CD4-positive, alpha-beta T cell (primary cell): Measurements from ENCODE around the gene ALDH1L2. TPM values are rescaled to one million over a fixed set of nuclear protein-coding genes. Genes with fewer than 3 reads are reported as not detected.

Experiments used
- ATAC-seq: fragments of 200-7000 bp; cut with Tn5 transposase; one replicate; pipeline ENCODE4 v1.10.0; 2022; ENCODE audit warnings: mild to moderate bottlenecking; ENCODE audit not compliant: poor library complexity
- CTCF ChIA-PET: fragments of 350-600 bp; sonication (Branson Sonifier 250); formaldehyde crosslinking; loops from one replicate; lab custom pipeline; 2021; ENCODE audit warnings: antibody characterized with exemption, inconsistent platforms; lab: Charles Lee
- POLR2A ChIA-PET: fragments of 350-600 bp; sonication (Branson Sonifier 250); formaldehyde crosslinking; loops from one replicate; lab custom pipeline; 2021; ENCODE audit warnings: antibody characterized with exemption, inconsistent platforms; lab: Charles Lee
- DNase-seq, 14 experiments: peaks; one replicate each; pipeline ENCODE4 v3.0.0-alpha.2; 2013 to 2020; ENCODE audit warnings: mixed read lengths in 2 of 14
- H3K27ac ChIP-seq, 2 donors: one replicate each; pipeline versions ENCODE4 v1.5.1 to v1.7.0; 2013; ENCODE audit warnings: low read length in 2 of 2, low read depth in 1 of 2, mild to moderate bottlenecking in 1 of 2
- H3K27me3 ChIP-seq, 2 experiments: 1 replicate in 1 of 2; 2 replicates in 1 of 2; pipeline versions ENCODE4 v1.6.1 to v1.7.0; 2013; ENCODE audit warnings: low read length in 2 of 2, control low read depth in 1 of 2, mild to moderate bottlenecking in 1 of 2, moderate library complexity in 1 of 2; ENCODE audit not compliant: insufficient read depth in 2 of 2, control insufficient read depth in 1 of 2
- H3K36me3 ChIP-seq: one replicate; pipeline ENCODE4 v1.6.1; 2013; ENCODE audit warnings: low read length, control low read depth; ENCODE audit not compliant: insufficient read depth
- H3K4me1 ChIP-seq: one replicate; pipeline ENCODE4 v1.6.1; 2013; ENCODE audit warnings: low read length, control low read depth; ENCODE audit not compliant: insufficient read depth
- H3K4me3 ChIP-seq: one replicate; pipeline ENCODE4 v1.5.1; 2013; ENCODE audit warnings: mild to moderate bottlenecking, low read length, moderate library complexity
- H3K9me3 ChIP-seq, 2 experiments: 1 replicate in 1 of 2; 2 replicates in 1 of 2; pipeline versions ENCODE4 v1.6.1 to v1.7.0; 2013; ENCODE audit warnings: low read length in 2 of 2, mild to moderate bottlenecking in 2 of 2, control low read depth in 1 of 2, moderate library complexity in 1 of 2; ENCODE audit not compliant: control insufficient read depth in 1 of 2, insufficient read depth in 1 of 2
- H3K27ac Mint-ChIP-seq: one replicate; pipeline ENCODE4 v1.8.0; 2020; ENCODE audit warnings: mixed read lengths
- H3K27me3 Mint-ChIP-seq: one replicate; pipeline ENCODE4 v1.8.0; 2021; ENCODE audit warnings: mixed read lengths
- H3K36me3 Mint-ChIP-seq: one replicate; pipeline ENCODE4 v1.8.0; 2021; ENCODE audit warnings: low read depth, mixed read lengths
- H3K4me1 Mint-ChIP-seq: one replicate; pipeline ENCODE4 v1.8.0; 2021; ENCODE audit warnings: low read depth, mixed read lengths
- H3K4me3 Mint-ChIP-seq: one replicate; pipeline ENCODE4 v1.8.0; 2020; ENCODE audit warnings: mild to moderate bottlenecking, mixed read lengths
- H3K9me3 Mint-ChIP-seq: one replicate; pipeline ENCODE4 v1.8.0; 2020; ENCODE audit warnings: mixed read lengths
- intact Hi-C, 2 experiments: fragments of 100-400 bp; cut with DNase I in 1 of 2; cut with micrococcal nuclease in 1 of 2; formaldehyde crosslinking; loops; one replicate each; pipeline versions ENCODE4 v1.15.1 to v1.9.0; 2023 to 2025; cut with DNase I, micrococcal nuclease
- total RNA-seq, 174 experiments: library from RNA in 2 of 174; stranded (reverse) in 2 of 174; gene quantifications; one replicate each; pipeline ENCODE4 v1.2.3 and lab custom pipeline; 2021 to 2026
- TF ChIP-seq, protein P1 (sequence below): fragments of 200-600 bp; IDR thresholded peaks from one replicate; pipeline ENCODE4 v1.8.0; 2022; ENCODE audit warnings: antibody characterized with exemption, mild to moderate bottlenecking

ALDH1L2 gene
- total RNA-seq, 2 experiments from 2014 or later = 0.03 TPM; not detected in 1

GRCh38 chr12:105104762-105105161 lies 20.5 kb upstream of the ALDH1L2 start:
- no peaks in the 10 kb centered on the region for H3K9me3 Mint-ChIP-seq
- intact Hi-C loops = loop anchor here in 1 of 2 experiments (5.0 to 10.0 kb wide), 8 partner anchors 128 to 1988 kb away; partner anchors contain the start of genes C12orf75, CRY1, EID3 and HCFC2
- DNase-seq (no peak), ATAC-seq (no peak)
- H3K36me3 Mint-ChIP-seq = peaks cover 16% of the 10 kb centered on the region
- ChIA-PET POLR2A (no interaction called here), CTCF (no interaction called here)
- no peak overlapping the region for H3K4me3 Mint-ChIP-seq
- TF ChIP-seq, protein P1, sequence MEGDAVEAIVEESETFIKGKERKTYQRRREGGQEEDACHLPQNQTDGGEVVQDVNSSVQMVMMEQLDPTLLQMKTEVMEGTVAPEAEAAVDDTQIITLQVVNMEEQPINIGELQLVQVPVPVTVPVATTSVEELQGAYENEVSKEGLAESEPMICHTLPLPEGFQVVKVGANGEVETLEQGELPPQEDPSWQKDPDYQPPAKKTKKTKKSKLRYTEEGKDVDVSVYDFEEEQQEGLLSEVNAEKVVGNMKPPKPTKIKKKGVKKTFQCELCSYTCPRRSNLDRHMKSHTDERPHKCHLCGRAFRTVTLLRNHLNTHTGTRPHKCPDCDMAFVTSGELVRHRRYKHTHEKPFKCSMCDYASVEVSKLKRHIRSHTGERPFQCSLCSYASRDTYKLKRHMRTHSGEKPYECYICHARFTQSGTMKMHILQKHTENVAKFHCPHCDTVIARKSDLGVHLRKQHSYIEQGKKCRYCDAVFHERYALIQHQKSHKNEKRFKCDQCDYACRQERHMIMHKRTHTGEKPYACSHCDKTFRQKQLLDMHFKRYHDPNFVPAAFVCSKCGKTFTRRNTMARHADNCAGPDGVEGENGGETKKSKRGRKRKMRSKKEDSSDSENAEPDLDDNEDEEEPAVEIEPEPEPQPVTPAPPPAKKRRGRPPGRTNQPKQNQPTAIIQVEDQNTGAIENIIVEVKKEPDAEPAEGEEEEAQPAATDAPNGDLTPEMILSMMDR = no peak
- Histone ChIP-seq H3K27ac (no peak overlapping the region), H3K4me3 (no peak overlapping the region), H3K27me3 (peaks cover 4 to 9% of the 10 kb centered on the region in 2 experiments), H3K9me3 (no peaks in the 10 kb centered on the region), H3K4me1 (peaks cover 12% of the 10 kb centered on the region), H3K36me3 (no peaks in the 10 kb centered on the region)
- H3K4me1 Mint-ChIP-seq = peaks cover 27% of the 10 kb centered on the region
- H3K27ac Mint-ChIP-seq = no peak overlapping the region
- H3K27me3 Mint-ChIP-seq = peaks cover 42% of the 10 kb centered on the region

GRCh38 chr12:105102673-105103072 lies 18.4 kb upstream of the ALDH1L2 start:
- H3K4me3 ChIP-seq = no peak overlapping the region
- no peaks in the 10 kb centered on the region for H3K9me3 ChIP-seq
- ATAC-seq (no peak), DNase-seq (no peak)
- no peaks in the 10 kb centered on the region for H3K9me3 Mint-ChIP-seq
- H3K36me3 ChIP-seq = no peaks in the 10 kb centered on the region
- peaks cover 8% of the 10 kb centered on the region for H3K36me3 Mint-ChIP-seq
- no peak overlapping the region for H3K4me3 Mint-ChIP-seq
- no peak overlapping the region for H3K27ac ChIP-seq
- peaks cover 4 to 12% of the 10 kb centered on the region in 2 experiments for H3K27me3 ChIP-seq
- intact Hi-C loops = loop anchor here in 1 of 2 experiments (5.0 to 10.0 kb wide), 2 partner anchors 960 to 1038 kb away; partner anchors contain the start of gene HCFC2
- peaks cover 10% of the 10 kb centered on the region for H3K4me1 Mint-ChIP-seq
- no peak overlapping the region for H3K27ac Mint-ChIP-seq
- POLR2A ChIA-PET = no interaction called here
- H3K27me3 Mint-ChIP-seq = peaks cover 43% of the 10 kb centered on the region
- peaks cover 4% of the 10 kb centered on the region for H3K4me1 ChIP-seq
- CTCF ChIA-PET = no interaction called here
- TF ChIP-seq, protein P1 = no peak

DNA sequence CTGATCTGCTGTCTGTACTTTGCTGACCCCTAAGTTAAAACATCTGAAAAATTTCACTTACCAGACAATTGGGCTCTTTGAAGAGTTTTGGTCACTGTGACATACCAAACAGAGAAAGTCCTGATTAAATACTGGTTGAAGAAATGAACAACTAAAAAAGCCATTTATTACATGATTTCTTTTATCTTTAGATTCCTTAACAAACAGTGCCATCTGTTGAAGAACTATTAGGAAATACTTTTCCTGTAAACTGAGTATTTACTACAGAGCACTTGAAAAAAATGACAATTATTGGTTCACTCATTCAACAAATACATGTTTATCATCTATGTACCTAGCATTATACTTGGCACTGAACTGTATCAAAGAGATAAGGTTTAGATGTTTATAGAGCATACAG lies 16.7 kb upstream of the ALDH1L2 start:
- peaks cover 39% of the 10 kb centered on the region for H3K27me3 Mint-ChIP-seq

More for the DNA sequence above, 16.7 kb upstream of the ALDH1L2 start:
- Histone ChIP-seq H3K27me3 (peaks cover 4 to 9% of the 10 kb centered on the region in 2 experiments), H3K4me1 (no peaks in the 10 kb centered on the region), H3K9me3 (peaks cover 7 to 8% of the 10 kb centered on the region in 2 experiments), H3K27ac (no peak overlapping the region), H3K36me3 (no peaks in the 10 kb centered on the region), H3K4me3 (no peak overlapping the region)
- ChIA-PET POLR2A (no interaction called here), CTCF (no interaction called here)
- no peak for DNase-seq
- TF ChIP-seq, protein P1 = no peak
- ATAC-seq = no peak
- intact Hi-C loops = loop anchor here in 1 of 2 experiments (5.0 to 10.0 kb wide), 2 partner anchors 959 to 1036 kb away; partner anchors contain the start of gene HCFC2
- Mint-ChIP-seq H3K4me3 (no peak overlapping the region), H3K27ac (no peak overlapping the region), H3K9me3 (peaks cover 2% of the 10 kb centered on the region), H3K36me3 (no peaks in the 10 kb centered on the region), H3K4me1 (no peaks in the 10 kb centered on the region)
